ENCODE data around the gene RBM38. TPM values are rescaled to one million over a fixed set of nuclear protein-coding genes. Genes with fewer than 3 reads are reported as not detected.

The RBM38 gene
- total RNA-seq, 6 donors from 2014 or later = 14.7 to 27.5 (median 22.3) TPM

DNA sequence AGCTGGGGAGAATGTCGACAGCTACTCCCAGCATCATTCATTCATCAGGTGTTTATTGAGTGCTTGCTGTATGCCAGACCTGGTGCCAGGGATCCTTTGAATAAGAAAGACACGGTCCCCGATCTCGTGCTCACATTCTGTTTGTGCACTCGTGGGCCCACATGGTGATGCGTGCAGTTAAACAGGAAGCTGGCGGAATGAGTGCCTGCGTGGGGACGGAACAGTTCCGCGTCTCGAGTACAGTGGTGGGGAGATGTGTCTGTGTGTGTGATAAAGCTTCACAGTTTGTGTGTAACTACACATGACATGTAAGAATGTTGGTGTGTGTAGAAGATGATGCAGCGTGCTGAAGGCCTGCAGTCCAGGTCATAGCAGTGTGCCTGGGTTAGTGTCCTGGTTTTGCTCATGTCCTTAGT, 6.5 kb downstream of the RBM38 start:
- Histone ChIP-seq H3K4me3 (no peak overlapping the region), H3K27me3 (no peaks in the 10 kb centered on the region), H3K4me1 (peaks cover 38 to 87% (median 60%) of the 10 kb centered on the region in 4 donors), H3K27ac (peak overlapping the region in 3 of 4 donors; percentile 37 to 69 (median 63)), H3K9me3 (no peaks in the 10 kb centered on the region), H3K36me3 (peaks cover 0 to 60% (median 34%) of the 10 kb centered on the region in 4 donors)
- TF ChIP-seq POLR2A (IDR thresholded peaks at IDR 0.05) (no peak), EP300 (IDR thresholded peaks at IDR 0.05) (peak in 1 of 4 donors; percentile 24), POLR2AphosphoS5 (IDR thresholded peaks at IDR 0.05) (no peak)
- TF ChIP-seq, protein P1, sequence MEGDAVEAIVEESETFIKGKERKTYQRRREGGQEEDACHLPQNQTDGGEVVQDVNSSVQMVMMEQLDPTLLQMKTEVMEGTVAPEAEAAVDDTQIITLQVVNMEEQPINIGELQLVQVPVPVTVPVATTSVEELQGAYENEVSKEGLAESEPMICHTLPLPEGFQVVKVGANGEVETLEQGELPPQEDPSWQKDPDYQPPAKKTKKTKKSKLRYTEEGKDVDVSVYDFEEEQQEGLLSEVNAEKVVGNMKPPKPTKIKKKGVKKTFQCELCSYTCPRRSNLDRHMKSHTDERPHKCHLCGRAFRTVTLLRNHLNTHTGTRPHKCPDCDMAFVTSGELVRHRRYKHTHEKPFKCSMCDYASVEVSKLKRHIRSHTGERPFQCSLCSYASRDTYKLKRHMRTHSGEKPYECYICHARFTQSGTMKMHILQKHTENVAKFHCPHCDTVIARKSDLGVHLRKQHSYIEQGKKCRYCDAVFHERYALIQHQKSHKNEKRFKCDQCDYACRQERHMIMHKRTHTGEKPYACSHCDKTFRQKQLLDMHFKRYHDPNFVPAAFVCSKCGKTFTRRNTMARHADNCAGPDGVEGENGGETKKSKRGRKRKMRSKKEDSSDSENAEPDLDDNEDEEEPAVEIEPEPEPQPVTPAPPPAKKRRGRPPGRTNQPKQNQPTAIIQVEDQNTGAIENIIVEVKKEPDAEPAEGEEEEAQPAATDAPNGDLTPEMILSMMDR (IDR thresholded peaks at IDR 0.05) = no peak
- ATAC-seq (ENCODE audit: low FRiP score in 2 of 2) (no peak), DNase-seq (peak in 1 of 2 donors; percentile 44)
- WGBS, 2 donors = 47 to 56% methylated on average over 11 to 13 of the region's 13 CpGs

DNA sequence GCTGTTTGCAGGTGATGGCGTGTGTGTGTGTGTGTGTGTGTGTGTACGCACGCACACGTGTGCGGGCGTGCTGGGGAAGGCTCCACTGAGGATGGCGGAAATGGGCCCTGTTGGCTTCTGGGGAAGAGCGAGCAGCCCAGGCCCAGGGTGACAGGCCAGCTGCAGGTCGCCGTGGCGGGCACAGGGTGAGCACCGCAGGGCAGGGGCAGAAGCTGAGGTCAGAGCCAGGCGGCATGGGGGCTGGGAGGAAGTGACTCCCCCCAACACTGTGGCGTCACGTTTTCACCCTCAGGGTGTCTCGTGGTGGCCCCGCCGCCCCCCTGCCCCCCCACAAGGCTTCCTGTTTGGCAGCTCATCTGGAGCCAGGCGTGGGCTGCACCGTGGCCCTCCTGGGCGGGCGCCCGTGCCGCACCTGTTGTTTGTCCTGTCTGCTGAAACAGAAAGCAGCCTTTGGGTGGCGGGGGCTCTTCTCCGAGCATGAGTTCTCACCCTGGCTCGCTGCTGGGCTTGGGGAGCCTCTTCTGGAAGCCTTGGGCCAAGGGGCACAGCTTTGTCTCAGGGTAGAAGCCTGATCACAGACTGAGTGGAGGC, 7.1 kb downstream of the RBM38 start:
- H3K27me3 ChIP-seq = no peaks in the 10 kb centered on the region
- peak overlapping the region; percentile 37 to 69 (median 58) for H3K27ac ChIP-seq
- peak; percentile 59 to 92 for DNase-seq
- H3K4me3 ChIP-seq = peak overlapping the region in 2 of 4 donors; percentile 0 to 13
- H3K9me3 ChIP-seq = no peaks in the 10 kb centered on the region
- peak; percentile 30 to 35 for ATAC-seq (ENCODE audit: low FRiP score in 2 of 2)
- peaks cover 38 to 82% (median 54%) of the 10 kb centered on the region in 4 donors for H3K4me1 ChIP-seq
- TF ChIP-seq EP300 (IDR thresholded peaks at IDR 0.05) = no peak
- TF ChIP-seq POLR2AphosphoS5 (IDR thresholded peaks at IDR 0.05) = peak; percentile 33 to 56
- peaks cover 0 to 66% (median 36%) of the 10 kb centered on the region in 4 donors for H3K36me3 ChIP-seq
- WGBS, 2 donors = 45 to 47% methylated on average over 8 to 24 of the region's 27 CpGs

DNA sequence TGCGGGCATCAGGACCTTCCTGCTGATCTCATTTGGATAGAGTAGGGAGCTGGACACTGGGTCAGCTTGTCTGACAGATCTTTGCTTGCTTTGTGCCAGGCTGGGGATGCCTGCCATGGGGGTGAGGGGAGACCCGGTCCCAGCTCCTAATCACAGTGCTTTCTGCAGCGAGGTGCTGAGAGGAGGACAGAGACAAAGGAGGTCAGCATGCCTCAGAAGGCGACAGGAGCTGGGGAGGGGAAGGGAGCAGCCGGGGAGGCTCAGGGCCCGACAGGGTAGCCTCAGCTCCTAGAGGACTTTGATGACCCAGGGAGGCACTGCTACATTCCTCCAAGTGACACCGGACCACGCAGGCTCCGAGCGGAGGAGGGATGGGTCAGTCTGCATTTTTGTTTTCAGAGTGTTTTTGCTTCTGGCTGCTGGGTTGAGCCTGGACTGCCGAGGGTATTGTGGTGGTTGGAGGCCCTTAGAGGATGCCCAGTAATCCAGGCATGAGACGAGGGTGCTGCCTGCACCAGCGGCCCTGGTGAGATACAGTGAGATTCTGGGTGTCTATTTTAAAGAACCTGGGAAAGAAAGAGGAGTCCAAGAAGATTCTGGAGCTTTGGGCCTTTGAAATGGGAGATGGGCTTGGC, 7.8 kb downstream of the RBM38 start:
- Histone ChIP-seq H3K36me3 (peaks cover 0 to 73% (median 38%) of the 10 kb centered on the region in 4 donors), H3K4me3 (peak overlapping the region in 2 of 4 donors; percentile 0 to 13), H3K27ac (peak overlapping the region; percentile 37 to 69 (median 58)), H3K27me3 (no peaks in the 10 kb centered on the region), H3K9me3 (no peaks in the 10 kb centered on the region), H3K4me1 (peaks cover 38 to 75% (median 48%) of the 10 kb centered on the region in 4 donors)
- no peak for TF ChIP-seq EP300 (IDR thresholded peaks at IDR 0.05)
- TF ChIP-seq POLR2A (IDR thresholded peaks at IDR 0.05) = no peak
- TF ChIP-seq, protein P1 (IDR thresholded peaks at IDR 0.05) = no peak
- no peak for TF ChIP-seq POLR2AphosphoS5 (IDR thresholded peaks at IDR 0.05)
- ATAC-seq (ENCODE audit: low FRiP score in 2 of 2) = no peak
- peak in 1 of 2 donors; percentile 49 for DNase-seq
- 80% methylated on average over 10 to 13 of the region's 13 CpGs for WGBS, 2 donors

DNA sequence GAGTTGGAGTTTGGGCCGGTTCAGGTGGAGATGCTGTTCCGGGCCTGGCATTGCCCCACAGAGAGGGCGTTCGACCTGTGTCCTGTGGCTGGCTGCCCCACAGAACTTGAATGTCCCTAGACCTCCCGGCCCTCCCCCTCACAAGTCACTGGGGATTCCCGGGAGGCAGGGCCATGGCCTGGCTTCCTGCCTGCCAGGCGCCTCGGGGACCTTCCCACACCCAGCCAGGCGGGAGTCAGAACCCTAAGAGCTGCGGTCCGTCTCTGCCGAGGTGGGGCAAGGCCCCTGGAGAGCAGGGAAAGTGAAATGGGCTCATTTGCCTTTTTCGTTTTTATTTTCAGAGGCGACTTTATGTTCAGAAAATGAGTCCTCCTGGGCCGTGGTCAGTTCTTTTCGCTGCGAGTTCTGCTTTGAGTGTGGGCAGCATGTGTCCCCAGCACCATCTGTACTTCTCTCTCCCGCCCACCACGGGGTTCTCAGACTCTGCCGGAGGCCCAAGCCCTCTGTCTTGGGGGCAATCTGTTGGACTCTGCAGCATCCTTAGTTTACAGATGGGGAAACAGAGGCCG, 8.5 kb downstream of the RBM38 start:
- Histone ChIP-seq H3K9me3 (no peaks in the 10 kb centered on the region), H3K4me3 (no peak overlapping the region), H3K36me3 (peaks cover 0 to 75% (median 40%) of the 10 kb centered on the region in 4 donors), H3K27ac (peak overlapping the region in 3 of 4 donors; percentile 52 to 69 (median 63)), H3K4me1 (peaks cover 38 to 68% (median 42%) of the 10 kb centered on the region in 4 donors), H3K27me3 (no peaks in the 10 kb centered on the region)
- 55 to 69% methylated on average over 11 to 21 of the region's 21 CpGs for WGBS, 2 donors
- TF ChIP-seq EP300 (IDR thresholded peaks at IDR 0.05) (no peak), POLR2A (IDR thresholded peaks at IDR 0.05) (no peak), POLR2AphosphoS5 (IDR thresholded peaks at IDR 0.05) (no peak)
- TF ChIP-seq, protein P1 (IDR thresholded peaks at IDR 0.05) = no peak
- DNase-seq = peak in 1 of 2 donors; percentile 64
- ATAC-seq (ENCODE audit: low FRiP score in 2 of 2) = no peak

DNA sequence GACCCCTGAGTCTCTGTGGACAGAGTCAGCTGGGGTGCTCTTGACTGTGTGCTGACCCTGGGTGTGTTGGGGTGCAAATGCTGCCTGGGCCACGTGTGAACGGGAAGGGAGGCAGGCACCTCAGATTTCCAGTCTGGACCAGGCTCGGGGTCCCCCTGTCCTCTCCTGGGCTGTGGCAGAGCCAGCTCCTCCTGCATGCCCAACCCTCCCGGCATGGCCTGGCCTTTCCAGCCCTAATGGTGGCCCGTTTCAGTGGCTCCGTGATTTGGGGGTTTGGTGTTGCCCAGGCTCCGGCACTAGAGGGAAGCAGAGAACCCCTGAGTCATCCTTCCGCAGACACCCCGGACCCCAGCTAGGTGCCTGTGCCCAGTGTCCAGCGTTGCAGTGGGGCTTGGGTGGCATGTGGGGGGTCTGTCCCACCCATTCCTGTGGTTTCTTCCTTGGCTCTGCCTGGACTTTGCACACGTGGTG, 9.1 kb downstream of the RBM38 start:
- no peaks in the 10 kb centered on the region for H3K27me3 ChIP-seq
- no peaks in the 10 kb centered on the region for H3K9me3 ChIP-seq
- H3K36me3 ChIP-seq = peaks cover 0 to 75% (median 41%) of the 10 kb centered on the region in 4 donors
- WGBS, 2 donors = 61 to 91% methylated on average over 4 to 11 of the region's 11 CpGs
- peak overlapping the region in 1 of 4 donors; percentile 26 for H3K27ac ChIP-seq
- ATAC-seq (ENCODE audit: low FRiP score in 2 of 2) = no peak
- peak in 1 of 2 donors; percentile 36 for DNase-seq
- H3K4me3 ChIP-seq = no peak overlapping the region
- TF ChIP-seq POLR2AphosphoS5 (IDR thresholded peaks at IDR 0.05) (no peak), POLR2A (IDR thresholded peaks at IDR 0.05) (no peak), EP300 (IDR thresholded peaks at IDR 0.05) (no peak)
- TF ChIP-seq, protein P1 (IDR thresholded peaks at IDR 0.05) = no peak
- peaks cover 36 to 62% (median 38%) of the 10 kb centered on the region in 4 donors for H3K4me1 ChIP-seq
